ENCODE data around the gene FBXO38.
A peak's percentile ranks its signal among the peaks of the same experiment; 100 is the strongest.

FBXO38 gene

GRCh38 chr5:148443998-148444397 lies 60.2 kb downstream of the FBXO38 start:
- peak; percentile 71 for DNase-seq (ENCODE audit: low read depth)
- no peak overlapping the region for H3K4me3 ChIP-seq (ENCODE audit: low read depth, low read length)
- TF ChIP-seq MAX (IDR thresholded peaks at IDR 0.05; ENCODE audit: low read depth, low read length) (no peak), CTCF (IDR thresholded peaks at IDR 0.05; ENCODE audit: low read depth, low read length) (peak; percentile 70), MYC (IDR thresholded peaks at IDR 0.05; ENCODE audit: low read depth, low read length) (0 out of 2 replicates have a peak, but pooled peaks have one; percentile 22)

- no peak for DNase-seq (ENCODE audit: low read depth)
- H3K4me3 ChIP-seq (ENCODE audit: low read depth, low read length) = no peak overlapping the region
- TF ChIP-seq MAX (IDR thresholded peaks at IDR 0.05; ENCODE audit: low read depth, low read length) (no peak), CTCF (IDR thresholded peaks at IDR 0.05; ENCODE audit: low read depth, low read length) (no peak), POLR2A (IDR thresholded peaks at IDR 0.05; ENCODE audit: extremely low read depth, insufficient read length) (no peak), MYC (IDR thresholded peaks at IDR 0.05; ENCODE audit: low read depth, low read length) (no peak)
Observed at GRCh38 chr5:148445578-148445977, 61.8 kb downstream of the FBXO38 start.

GRCh38 chr5:148446611-148447010 lies 62.9 kb downstream of the FBXO38 start:
- DNase-seq (ENCODE audit: low read depth) = no peak
- TF ChIP-seq POLR2A (IDR thresholded peaks at IDR 0.05; ENCODE audit: extremely low read depth, insufficient read length) (no peak), MYC (IDR thresholded peaks at IDR 0.05; ENCODE audit: low read depth, low read length) (no peak), CTCF (IDR thresholded peaks at IDR 0.05; ENCODE audit: low read depth, low read length) (no peak), MAX (IDR thresholded peaks at IDR 0.05; ENCODE audit: low read depth, low read length) (no peak)
- H3K4me3 ChIP-seq (ENCODE audit: low read depth, low read length) = no peak overlapping the region

- no peak overlapping the region for H3K4me3 ChIP-seq (ENCODE audit: low read depth, low read length)
- no peak for DNase-seq (ENCODE audit: low read depth)
- no peak for TF ChIP-seq POLR2A (IDR thresholded peaks at IDR 0.05; ENCODE audit: extremely low read depth, insufficient read length)
- TF ChIP-seq CTCF (IDR thresholded peaks at IDR 0.05; ENCODE audit: low read depth, low read length) = no peak
Observed at GRCh38 chr5:148452499-148453193, 68.9 kb downstream of the FBXO38 start.

GRCh38 chr5:148454576-148454975 lies 70.8 kb downstream of the FBXO38 start:
- no peak for TF ChIP-seq POLR2A (IDR thresholded peaks at IDR 0.05; ENCODE audit: extremely low read depth, insufficient read length)
- no peak for TF ChIP-seq MAX (IDR thresholded peaks at IDR 0.05; ENCODE audit: low read depth, low read length)
- no peak for TF ChIP-seq MYC (IDR thresholded peaks at IDR 0.05; ENCODE audit: low read depth, low read length)
- no peak for TF ChIP-seq CTCF (IDR thresholded peaks at IDR 0.05; ENCODE audit: low read depth, low read length)
- DNase-seq (ENCODE audit: low read depth) = no peak
- no peak overlapping the region for H3K4me3 ChIP-seq (ENCODE audit: low read depth, low read length)

GRCh38 chr5:148455185-148455584 lies 71.4 kb downstream of the FBXO38 start:
- no peak for DNase-seq (ENCODE audit: low read depth)
- TF ChIP-seq MAX (IDR thresholded peaks at IDR 0.05; ENCODE audit: low read depth, low read length) (no peak), MYC (IDR thresholded peaks at IDR 0.05; ENCODE audit: low read depth, low read length) (no peak), POLR2A (IDR thresholded peaks at IDR 0.05; ENCODE audit: extremely low read depth, insufficient read length) (no peak), CTCF (IDR thresholded peaks at IDR 0.05; ENCODE audit: low read depth, low read length) (no peak)
- no peak overlapping the region for H3K4me3 ChIP-seq (ENCODE audit: low read depth, low read length)
